Stimulated activated CD8-positive, alpha-beta memory T cell treated with anti-CD3 and anti-CD28 coated beads, Interleukin-7, amount 100 ng/mL, for 24 hours (primary cell): ENCODE results near the gene CAPN12.

ENCODE experiments used
- DNase-seq: peaks from one replicate; pipeline ENCODE4 v3.0.0-alpha.2; 2020; ENCODE audit warnings: low read depth

Gene CAPN12

DNA sequence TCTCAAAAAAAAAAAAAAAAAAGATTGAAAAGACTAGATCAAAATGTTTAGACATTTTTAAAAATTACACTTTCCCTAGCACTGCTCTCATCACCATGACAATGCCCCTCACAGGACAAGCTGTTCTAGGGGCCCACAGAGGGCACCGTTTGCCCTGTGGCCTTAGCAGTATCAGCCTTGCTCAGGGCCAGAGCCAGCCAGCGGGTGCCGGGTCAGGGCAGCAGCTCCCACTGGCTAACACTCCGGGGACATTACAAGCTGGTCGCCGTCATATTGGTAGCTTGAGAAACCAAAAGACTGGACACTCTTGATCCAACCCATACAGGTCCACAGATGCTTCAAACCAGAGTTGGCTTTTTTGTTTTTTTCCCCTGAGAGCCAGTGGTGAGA is 18.0 kb downstream of the CAPN12 start:
- DNase-seq, result no peak

DNA sequence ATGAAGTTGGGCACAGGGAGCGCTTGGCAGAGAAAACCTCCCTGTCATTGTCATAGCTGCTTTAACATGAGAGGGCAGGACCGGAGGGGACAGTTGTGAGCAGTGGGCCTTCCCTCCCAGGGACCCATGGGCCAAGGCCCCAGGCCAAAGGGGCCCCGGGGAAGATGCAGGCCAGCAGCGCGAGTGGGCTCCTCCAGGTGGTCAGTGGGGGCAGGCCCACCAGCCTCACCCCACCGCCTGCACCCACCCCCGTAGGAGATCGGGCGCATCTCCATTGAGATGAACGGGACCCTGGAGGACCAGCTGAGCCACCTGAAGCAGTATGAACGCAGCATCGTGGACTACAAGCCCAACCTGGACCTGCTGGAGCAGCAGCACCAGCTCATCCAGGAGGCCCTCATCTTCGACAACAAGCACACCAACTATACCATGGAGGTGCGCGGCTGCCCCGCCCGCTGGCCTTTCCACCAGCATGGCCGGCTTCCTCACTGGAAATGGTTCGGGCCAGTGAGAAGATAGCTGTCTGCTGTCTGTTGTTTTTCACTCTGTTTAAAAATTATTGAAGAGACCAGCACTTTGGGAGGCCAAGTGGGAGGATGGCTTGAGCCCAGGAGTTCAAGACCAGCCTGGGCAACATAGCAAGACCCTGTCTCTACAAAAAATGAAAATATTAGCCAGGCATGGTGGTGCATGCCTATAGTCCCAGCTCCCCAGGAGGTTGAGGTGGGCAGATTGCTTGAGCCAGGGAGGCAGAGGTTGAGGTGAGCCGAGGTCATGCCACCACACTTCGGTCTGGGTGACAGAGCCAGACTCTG is 18.6 kb downstream of the CAPN12 start:
- DNase-seq, result no peak

DNA sequence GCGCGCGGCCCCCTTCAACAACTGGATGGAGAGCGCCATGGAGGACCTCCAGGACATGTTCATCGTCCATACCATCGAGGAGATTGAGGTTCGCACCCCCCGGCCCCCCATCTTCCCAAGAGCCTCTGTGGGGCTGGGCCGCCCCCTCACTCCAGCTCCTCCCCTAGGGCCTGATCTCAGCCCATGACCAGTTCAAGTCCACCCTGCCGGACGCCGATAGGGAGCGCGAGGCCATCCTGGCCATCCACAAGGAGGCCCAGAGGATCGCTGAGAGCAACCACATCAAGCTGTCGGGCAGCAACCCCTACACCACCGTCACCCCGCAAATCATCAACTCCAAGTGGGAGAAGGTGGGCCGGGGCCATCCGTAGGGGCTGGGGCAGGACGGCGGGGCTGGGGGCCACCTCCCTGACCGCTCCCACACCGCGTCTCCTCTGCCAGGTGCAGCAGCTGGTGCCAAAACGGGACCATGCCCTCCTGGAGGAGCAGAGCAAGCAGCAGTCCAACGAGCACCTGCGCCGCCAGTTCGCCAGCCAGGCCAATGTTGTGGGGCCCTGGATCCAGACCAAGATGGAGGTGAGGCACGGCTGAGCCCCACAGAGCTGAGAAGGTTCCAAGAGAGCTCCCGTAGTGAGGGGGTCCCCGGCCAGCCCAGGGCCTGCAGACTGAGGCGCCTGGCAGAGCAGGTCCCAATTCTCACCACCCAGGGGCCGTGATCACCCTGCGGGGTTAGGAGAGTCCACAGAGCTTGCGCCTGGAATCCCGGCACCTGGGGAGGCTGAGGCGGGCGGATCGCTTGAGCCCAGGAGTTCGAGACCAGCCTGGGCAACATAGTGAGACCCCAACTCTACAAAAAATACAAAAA is 20.1 kb downstream of the CAPN12 start:
- DNase-seq, result no peak

DNA sequence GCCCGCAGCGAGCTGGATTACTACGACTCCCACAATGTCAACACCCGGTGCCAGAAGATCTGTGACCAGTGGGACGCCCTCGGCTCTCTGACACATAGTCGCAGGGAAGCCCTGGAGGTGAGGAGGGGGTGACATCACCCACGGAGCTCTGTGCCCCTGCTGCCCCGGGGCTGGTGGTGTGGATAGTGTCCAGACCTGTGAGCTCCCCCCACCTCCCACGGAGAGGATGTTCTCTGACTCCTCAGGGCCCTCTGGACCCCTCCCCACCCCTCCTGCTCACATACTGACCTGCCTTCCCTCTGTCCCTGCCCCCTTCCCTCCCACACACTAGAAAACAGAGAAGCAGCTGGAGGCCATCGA is 20.7 kb downstream of the CAPN12 start:
- DNase-seq, result no peak

DNA sequence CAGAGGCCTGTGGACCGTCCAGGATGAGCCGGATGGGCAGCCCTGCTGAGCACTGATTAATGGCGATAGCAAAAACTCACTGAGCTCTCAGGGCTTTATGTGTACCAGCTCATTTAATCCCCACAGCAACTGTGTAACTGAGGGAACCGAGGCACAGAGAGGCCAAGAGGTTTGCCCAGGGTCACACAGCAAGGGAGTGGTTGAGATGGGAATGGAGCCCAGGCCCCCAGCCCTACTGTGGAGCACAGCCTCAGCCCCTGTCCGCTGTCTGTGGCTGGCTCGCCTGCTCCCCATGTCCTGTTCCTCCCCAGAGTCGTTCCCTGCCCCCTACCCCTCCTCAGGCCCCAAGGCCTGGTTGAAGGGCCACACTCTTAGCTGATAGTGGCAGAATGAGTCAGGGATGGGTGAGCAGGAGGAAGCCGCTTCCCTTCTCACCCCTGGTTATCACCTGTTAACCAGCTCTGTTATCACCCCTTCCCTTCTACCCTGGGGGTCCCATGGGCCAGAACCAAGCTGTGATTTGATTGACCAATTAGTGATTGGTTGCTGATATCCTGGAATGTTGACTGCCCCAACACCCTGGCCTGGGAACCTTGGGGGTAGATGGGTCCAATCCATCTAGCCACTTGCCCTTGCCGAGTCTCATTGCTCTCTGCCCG is 21.2 kb downstream of the CAPN12 start:
- DNase-seq, result no peak

DNA sequence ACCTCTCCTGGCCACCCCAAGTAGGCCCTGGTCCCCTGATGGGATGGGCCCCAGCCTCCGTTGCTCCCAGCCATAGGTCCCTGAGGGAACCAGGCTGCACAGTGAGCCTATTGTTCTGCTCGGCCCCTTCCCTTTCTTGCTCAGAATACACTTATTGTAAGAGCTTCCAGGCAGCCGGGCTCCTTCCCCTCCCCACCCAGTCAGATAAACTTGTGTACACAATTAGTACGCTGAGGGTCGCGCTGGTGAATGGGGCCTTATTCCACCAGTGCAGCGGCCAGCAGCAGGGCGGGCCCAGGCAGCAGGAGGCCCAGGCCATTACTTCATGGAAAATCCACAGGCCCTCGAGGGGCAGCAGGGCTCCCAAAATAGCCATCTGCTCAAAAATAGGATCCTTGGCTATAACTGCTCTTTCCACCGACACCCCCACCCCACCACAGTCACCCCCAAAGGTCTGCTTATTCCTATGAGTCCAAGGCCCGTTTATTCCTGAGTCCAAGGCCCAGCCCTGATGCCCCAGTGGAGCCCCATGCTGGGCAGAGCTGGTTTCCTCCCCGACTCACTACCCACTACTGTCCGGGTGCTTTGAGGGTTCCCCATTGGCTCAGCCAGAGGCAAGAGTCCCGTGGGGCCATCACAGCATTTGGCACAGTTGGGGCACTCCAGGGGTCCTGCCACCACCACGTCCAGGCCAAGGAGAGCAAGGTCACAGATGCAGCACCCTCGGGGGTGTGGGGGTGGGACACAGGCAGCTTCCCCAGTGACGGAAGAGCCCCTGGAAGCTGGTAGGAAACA is 22.1 kb downstream of the CAPN12 start:
- DNase-seq, result no peak

DNA sequence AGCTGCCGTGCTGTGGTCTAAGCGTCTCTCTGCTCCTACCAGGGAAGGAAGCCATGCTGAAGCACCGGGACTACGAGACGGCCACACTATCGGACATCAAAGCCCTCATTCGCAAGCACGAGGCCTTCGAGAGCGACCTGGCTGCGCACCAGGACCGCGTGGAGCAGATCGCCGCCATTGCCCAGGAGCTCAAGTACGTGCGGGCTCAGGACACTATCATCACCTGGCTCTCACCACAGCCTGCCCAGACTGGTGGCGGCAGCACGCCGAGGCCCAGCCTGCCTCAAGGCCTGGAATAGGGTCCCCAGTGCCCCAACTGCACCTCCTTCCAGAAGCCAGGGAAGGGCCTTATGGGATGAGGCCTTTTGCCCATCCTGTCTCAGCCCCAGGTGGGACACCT is 22.8 kb downstream of the CAPN12 start:
- no peak for DNase-seq

DNA sequence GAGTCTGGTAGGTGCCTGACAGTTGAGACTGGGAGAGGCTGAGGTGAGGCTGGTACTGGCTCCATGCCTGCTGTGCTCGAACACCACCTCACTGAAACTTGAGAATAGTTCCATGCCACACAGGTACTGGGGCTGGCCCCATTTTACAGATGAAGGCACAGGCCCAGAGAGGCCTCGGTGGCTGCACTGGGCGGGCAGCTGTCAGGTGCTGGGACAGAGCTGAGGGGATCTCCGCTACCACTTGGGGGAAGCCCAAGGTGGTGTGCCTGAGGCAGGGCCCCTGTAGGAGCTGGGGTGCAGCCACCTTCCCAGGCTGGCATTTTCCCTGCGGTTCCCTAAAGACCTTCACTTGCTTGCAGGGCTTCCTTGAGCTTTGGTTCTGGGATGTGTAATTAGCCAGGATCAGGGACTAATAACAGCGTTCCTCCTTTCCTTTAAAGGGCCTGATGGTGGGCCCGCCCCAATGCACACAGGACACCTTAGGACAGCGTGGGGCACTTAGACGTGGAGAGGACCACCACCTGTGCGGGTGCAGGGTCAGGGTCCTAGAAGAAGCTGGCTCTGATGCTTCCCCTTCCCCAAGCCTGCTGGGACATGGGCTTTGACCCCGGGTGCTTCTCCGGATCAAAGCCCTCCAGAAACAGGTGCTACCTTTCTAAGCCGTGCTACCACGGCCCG is 23.6 kb downstream of the CAPN12 start:
- DNase-seq, result no peak

DNA sequence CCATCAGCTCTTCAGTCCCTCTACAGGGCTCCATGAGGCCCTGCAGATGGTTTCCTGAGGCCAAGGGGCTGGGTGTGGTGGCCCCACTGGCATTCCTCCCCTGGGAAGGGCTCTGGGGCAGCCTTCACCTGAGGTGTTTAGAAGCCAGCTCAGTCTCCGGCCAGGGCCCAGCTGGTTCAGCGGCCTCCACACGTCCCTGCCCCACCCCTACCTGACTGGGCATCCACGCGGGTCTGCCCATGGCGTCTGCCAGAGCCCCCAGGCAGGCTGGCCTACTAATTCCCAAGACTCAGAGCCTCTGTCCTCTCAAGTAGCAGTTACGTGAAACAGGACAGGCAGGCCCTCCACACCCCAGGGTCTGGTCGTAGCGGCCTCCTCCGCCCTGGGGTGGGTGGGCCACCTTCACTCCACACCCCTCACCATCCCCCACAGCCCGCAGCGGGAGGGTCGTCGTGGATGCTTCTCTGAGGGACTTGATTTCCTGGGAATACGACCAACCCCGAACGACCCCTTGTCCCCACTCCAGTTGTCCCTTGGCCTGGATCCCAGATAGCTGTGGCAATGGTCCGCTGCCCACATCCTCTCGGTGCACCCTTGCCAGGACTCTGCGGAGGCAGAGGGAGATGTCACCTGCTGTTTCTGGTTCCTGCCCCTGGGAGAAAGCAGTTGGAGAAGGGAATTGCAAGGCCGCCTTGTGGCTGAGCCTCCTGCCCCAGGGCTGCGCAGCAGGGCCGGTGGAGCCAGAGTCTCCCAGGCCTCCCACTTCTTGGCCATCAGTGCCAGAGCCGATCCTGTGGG is 24.3 kb downstream of the CAPN12 start:
- no peak for DNase-seq

DNA sequence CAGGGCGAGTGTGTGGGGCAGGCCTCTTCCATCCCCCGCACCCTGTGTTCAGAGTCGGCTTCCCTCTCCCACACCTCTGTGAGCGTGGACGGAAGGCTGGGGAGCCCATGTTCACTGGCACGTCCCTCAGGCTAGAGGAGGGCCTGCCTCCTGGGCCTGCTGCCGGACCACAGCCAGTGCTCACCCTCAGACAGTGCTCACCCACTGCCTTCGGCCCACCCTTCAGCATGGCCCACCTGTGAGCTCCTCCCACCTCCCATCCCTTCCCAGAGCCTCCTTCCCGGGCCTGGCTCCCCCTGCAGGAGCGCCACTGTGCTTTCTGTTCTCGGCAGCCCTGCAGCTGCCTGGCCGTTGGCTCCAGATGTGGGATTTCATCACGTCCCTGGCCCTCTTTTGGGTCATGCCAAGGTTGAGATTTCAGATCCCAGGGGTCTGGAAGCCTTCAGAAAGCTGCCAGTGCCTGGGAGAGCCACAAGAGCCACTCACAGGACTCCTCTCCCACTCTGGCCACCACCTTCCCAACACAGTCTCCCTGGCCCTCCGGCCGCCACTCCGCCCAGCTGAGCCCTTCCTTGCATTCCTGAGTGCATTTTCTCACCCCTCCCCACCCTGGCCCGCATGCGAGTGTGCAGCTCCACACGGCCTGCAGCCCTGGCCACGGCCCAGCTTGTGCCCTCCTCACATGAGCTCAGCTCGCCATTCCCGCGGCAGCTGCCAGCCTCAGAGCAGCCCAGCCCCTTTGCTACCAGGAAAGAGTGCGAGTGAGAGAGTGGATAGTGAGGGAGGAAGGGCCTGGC is 25.3 kb downstream of the CAPN12 start:
- DNase-seq, result no peak

DNA sequence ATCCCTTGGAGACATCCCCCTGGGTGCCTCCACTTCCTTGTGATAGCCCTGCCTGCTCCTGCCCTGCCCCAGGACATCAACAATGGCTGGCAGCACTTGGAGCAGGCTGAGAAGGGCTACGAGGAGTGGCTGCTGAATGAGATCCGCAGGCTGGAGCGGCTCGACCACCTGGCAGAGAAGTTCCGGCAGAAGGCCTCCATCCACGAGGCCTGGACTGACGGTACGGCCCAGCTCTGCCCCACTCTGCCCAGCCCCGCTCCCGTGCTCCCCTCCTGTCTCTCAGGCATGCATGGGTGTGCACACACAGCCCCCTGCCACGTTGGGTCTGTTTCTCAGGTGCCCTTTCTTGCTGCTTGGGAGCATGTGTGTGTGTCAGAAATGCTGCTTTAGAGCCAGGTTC is 26.4 kb downstream of the CAPN12 start:
- DNase-seq, result no peak

DNA sequence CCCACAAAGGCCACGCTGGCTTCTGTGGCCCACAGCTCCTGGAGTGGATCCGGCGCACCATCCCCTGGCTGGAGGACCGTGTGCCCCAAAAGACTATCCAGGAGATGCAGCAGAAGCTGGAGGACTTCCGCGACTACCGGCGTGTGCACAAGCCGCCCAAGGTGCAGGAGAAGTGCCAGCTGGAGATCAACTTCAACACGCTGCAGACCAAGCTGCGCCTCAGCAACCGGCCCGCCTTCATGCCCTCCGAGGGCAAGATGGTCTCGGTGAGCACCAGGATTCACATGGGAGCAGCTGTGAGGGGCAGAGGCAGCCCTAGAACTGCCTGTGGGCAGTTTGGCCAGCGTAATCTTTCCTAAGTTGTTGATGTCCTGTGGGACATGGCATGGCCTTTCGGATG is 27.2 kb downstream of the CAPN12 start:
- DNase-seq, result no peak

DNA sequence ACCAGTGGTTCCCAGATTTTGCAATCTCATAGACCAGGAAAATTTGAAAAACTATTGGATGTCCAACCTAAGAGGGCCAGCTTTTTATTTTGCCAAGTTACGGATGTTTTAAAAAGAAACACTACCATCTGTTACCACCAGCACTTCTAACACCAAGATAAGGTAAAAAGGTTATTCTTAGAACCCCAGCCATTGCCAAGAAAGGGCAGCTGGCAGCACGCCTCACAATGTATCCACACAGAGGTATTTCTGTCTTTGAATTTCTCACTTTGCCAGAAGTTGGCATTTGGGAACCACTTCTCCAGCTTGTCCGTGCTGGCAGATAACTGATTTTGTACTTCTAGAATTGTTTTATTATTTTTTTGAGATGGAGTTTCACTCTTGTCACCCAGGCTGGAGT is 28.7 kb downstream of the CAPN12 start:
- DNase-seq, result no peak

DNA sequence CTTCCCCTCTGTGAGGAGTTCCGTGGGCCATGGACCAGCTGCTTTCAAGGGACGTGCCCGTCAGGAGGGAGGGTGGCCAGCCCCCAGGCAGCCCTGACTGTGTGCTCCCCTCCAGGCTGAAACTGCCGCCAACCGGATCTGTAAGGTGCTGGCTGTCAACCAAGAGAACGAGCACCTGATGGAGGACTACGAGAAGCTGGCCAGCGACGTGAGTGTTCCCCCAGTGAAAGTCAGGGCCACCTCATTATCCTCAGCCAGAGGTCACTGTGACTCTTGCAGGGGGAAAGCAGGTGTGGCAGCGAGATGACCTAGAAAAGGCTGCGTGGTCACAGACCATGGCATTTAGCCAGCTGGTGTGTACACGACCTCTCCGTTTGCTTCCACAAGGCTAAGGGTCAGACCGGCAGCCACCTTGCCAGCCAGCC is 29.9 kb downstream of the CAPN12 start:
- no peak for DNase-seq

DNA sequence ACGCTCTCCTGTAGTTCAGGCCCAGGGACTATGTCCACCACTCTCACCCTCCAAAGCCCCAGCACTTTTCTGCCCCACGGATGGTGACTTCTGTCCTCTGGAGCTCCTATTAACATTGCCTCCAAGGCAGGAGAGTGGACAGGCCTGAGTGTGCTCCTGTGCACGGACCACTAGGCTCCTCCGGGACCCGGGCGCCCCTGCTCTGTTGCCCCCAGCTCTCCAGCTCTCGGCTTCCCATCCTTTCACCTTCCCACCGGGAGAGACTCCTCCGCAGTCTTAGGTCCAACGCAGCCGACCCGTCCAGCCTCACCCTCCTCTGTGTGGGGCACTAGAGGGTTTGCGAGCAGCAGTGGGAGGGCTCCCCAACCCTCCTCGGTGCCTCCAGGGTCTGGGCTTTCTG is 30.4 kb downstream of the CAPN12 start:
- DNase-seq, result no peak

DNA sequence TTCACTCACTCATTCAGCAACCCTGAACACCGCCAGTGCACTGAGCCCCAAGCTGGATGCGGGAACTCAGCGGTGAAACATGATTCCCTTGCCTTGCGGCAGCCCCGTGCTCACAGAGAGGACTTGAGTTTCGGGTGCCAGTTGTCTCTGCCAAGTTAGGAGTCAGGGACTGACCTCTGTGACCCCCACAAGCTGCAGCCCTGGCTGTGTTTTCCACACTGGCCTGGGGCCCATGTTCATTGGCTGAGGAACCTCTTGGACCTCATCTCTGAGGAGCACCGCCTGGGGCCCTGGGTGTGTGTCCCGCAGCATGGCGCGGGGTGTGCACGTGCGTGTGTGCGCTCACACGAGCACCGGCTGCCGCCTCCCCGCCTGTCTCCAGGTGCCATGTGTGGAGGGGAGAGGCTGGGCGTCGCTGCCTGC is 31.0 kb downstream of the CAPN12 start:
- DNase-seq, result no peak

DNA sequence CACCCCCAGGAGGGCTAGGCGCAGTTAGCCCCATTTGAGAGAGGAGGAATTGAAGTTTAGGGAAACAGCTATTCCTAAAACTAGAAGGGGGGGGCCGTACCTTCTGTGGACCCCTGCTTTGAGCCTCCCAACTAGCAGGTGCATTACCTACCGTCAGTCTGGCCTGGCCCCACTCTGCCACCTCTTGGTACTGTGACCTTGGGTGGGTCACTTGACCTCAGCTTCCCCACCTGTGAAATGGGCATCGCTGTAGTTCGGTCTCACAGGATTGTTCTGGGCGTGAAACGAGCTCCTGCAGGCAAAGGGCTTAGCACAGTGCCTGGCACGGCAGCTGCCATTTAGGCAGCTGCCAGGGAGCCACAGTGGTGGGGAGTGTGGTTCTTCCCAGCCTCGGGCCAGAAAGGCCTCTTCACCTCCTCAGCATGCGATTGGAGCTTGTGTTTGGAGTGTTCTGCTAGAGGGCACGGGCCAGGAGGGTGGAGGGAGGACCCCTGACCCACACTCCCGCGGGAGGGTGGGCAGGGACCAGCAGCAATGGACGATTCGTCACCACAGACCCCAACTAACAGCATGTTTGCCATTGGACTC is 32.0 kb downstream of the CAPN12 start:
- DNase-seq, result no peak

DNA sequence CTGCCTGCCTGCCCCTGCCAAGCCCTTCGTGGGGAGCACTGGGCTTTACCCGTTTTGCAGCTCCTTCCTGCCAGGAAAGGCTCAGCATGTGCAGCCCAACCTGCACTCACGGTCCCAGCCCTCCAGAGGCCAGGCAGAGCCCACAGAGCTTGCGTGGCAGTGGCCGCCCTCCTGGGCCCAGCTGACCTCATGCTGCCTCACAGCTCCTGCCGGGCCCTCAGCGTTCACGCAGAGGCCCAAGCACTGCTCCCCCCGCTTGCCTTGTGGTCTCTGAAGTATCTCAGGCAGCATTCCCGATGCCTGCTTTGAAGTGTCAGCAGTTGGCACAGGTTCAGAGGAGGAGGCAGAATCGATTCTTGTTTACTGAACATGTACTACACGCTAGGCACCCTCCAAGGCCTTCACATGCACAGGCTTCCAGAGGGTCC is 32.5 kb downstream of the CAPN12 start:
- no peak for DNase-seq
